A549 (cell line): ENCODE data around the gene ZC3H12C.

Experiments
- POLR2A ChIP-seq: IDR thresholded peaks from 2 replicates; pipeline ENCODE4 v1.6.1; 2012; ENCODE audit warnings: mild to moderate bottlenecking, low read length
- TF ChIP-seq, protein P1 (sequence below): fragments of 450-650 bp; IDR thresholded peaks from 2 replicates; pipeline ENCODE4 v1.6.1; 2014; ENCODE audit warnings: antibody characterized with exemption

DNA sequence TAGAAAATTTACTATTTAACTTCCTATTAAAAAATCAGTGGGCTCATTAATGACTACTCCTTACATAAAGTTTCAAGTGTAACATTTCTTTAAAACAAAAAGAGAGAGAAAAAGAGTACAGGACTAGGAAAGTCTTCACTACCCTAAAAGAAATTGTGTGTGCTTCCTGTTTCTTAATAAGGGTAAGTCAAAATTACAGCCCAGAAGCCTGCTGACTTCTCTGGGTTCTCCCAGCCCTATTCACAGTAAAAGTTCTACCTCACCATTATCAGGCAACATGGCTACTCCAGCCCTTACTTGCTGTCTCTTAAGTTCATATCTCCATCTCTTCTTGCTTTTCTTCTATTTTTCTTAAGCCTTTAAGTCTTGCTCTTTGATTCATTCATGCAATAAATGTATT lies 20.3 kb upstream of the ZC3H12C start:
- no peak for TF ChIP-seq POLR2A
- TF ChIP-seq, protein P1, sequence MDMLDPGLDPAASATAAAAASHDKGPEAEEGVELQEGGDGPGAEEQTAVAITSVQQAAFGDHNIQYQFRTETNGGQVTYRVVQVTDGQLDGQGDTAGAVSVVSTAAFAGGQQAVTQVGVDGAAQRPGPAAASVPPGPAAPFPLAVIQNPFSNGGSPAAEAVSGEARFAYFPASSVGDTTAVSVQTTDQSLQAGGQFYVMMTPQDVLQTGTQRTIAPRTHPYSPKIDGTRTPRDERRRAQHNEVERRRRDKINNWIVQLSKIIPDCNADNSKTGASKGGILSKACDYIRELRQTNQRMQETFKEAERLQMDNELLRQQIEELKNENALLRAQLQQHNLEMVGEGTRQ, result no peak
